HepG2 (cell line): Measurements from ENCODE around the gene TIAM2. TPM values are rescaled to one million over a fixed set of nuclear protein-coding genes. Genes with fewer than 3 reads are reported as not detected.

Experiments used
- ARNTL ChIP-seq: sonication (generic); formaldehyde crosslinking; IDR thresholded peaks from 2 replicates; pipeline ENCODE4 v1.4.0; 2020; ENCODE audit warnings: mild to moderate bottlenecking, missing genetic modification reagents
- BHLHE40 ChIP-seq: IDR thresholded peaks from 2 replicates; pipeline ENCODE4 v1.6.1; 2011; ENCODE audit warnings: low read length, improper control_type of control experiment
- BRD4 ChIP-seq: sonication (generic); formaldehyde crosslinking; IDR thresholded peaks from 2 replicates; pipeline ENCODE4 v1.4.0; 2020; ENCODE audit warnings: missing genetic modification reagents
- ERF ChIP-seq: IDR thresholded peaks from 2 replicates; pipeline ENCODE4 v1.6.1; 2018; ENCODE audit warnings: missing biosample characterization, missing genetic modification reagents
- ESRRA ChIP-seq: sonication (generic); formaldehyde crosslinking; IDR thresholded peaks from 2 replicates; pipeline ENCODE4 v1.5.1; 2020; ENCODE audit warnings: mild to moderate bottlenecking, low read depth, missing genetic modification reagents
- FOSL2 ChIP-seq: sonication (generic); formaldehyde crosslinking; IDR thresholded peaks from 2 replicates; pipeline ENCODE4 v1.4.0; 2020; ENCODE audit warnings: missing genetic modification reagents
- FOXA3 ChIP-seq: IDR thresholded peaks from 2 replicates; pipeline ENCODE4 v1.6.1; 2016; ENCODE audit warnings: missing genetic modification reagents, missing compliant biosample characterization
- HHEX ChIP-seq: IDR thresholded peaks from 2 replicates; pipeline ENCODE4 v1.6.1; 2016; ENCODE audit warnings: control low read depth
- IKZF1 ChIP-seq: fragments of 450-650 bp; IDR thresholded peaks from 2 replicates; pipeline ENCODE4 v1.7.1; 2016
- KAT2B ChIP-seq: fragments of 150-350 bp; IDR thresholded peaks from 2 replicates; pipeline ENCODE4 v1.6.1; 2014; ENCODE audit warnings: low read depth, low read length, borderline replicate concordance
- NR2F1 ChIP-seq, 2 experiments: fragments of 450-650 bp in 1 of 2; formaldehyde crosslinking in 1 of 2; IDR thresholded peaks; 2 replicates each; pipeline versions ENCODE4 v1.5.0 to v1.6.1; 2016 to 2020; ENCODE audit warnings: mild to moderate bottlenecking in 1 of 2, missing compliant biosample characterization in 1 of 2, missing genetic modification reagents in 1 of 2, moderate library complexity in 1 of 2
- PAF1 ChIP-seq: IDR thresholded peaks from 2 replicates; pipeline ENCODE4 v1.6.1; 2016; ENCODE audit warnings: missing genetic modification reagents, missing compliant biosample characterization
- PAWR ChIP-seq: sonication (generic); formaldehyde crosslinking; IDR thresholded peaks from 2 replicates; pipeline ENCODE4 v1.4.0; 2020; ENCODE audit warnings: missing genetic modification reagents, mild to moderate bottlenecking, borderline replicate concordance
- PAXIP1 ChIP-seq: sonication (generic); formaldehyde crosslinking; conservative IDR thresholded peaks from 2 replicates; pipeline ENCODE4 v1.4.0; 2020; ENCODE audit warnings: mild to moderate bottlenecking, missing genetic modification reagents, moderate library complexity
- SIX4 ChIP-seq: sonication (generic); formaldehyde crosslinking; IDR thresholded peaks from 2 replicates; pipeline ENCODE4 v1.4.0; 2020; ENCODE audit warnings: missing genetic modification reagents
- SMAD9 ChIP-seq: sonication (generic); formaldehyde crosslinking; IDR thresholded peaks from 2 replicates; pipeline ENCODE4 v1.5.1; 2020; ENCODE audit warnings: mild to moderate bottlenecking, missing genetic modification reagents
- SMARCC2 ChIP-seq: fragments of 450-650 bp; IDR thresholded peaks from 2 replicates; pipeline ENCODE4 v1.6.1; 2017; ENCODE audit warnings: antibody characterized with exemption, mild to moderate bottlenecking
- SMYD3 ChIP-seq: sonication (generic); formaldehyde crosslinking; IDR thresholded peaks from 2 replicates; pipeline ENCODE4 v1.8.1; 2023; ENCODE audit warnings: mild to moderate bottlenecking, missing genetic modification reagents
- TBX2 ChIP-seq: sonication (generic); formaldehyde crosslinking; IDR thresholded peaks from 2 replicates; pipeline ENCODE4 v1.5.0; 2020; ENCODE audit warnings: missing genetic modification reagents, mild to moderate bottlenecking, borderline replicate concordance
- ZBTB42 ChIP-seq: sonication (generic); formaldehyde crosslinking; IDR thresholded peaks from 2 replicates; pipeline ENCODE4 v1.5.0; 2020; ENCODE audit warnings: mild to moderate bottlenecking, missing genetic modification reagents
- ZMYM2 ChIP-seq: sonication (generic); formaldehyde crosslinking; IDR thresholded peaks from 2 replicates; pipeline ENCODE4 v1.8.0; 2022; ENCODE audit warnings: mild to moderate bottlenecking, missing genetic modification reagents
- ZMYM3 ChIP-seq: sonication (generic); formaldehyde crosslinking; IDR thresholded peaks from 2 replicates; pipeline ENCODE4 v1.5.1; 2020; ENCODE audit warnings: mild to moderate bottlenecking, missing genetic modification reagents
- ZNF124 ChIP-seq: sonication (generic); formaldehyde crosslinking; IDR thresholded peaks from 2 replicates; pipeline ENCODE4 v1.4.0; 2020; ENCODE audit warnings: missing genetic modification reagents
- ZNF251 ChIP-seq: sonication (generic); formaldehyde crosslinking; IDR thresholded peaks from 2 replicates; pipeline ENCODE4 v1.9.0; 2021; ENCODE audit warnings: mild to moderate bottlenecking, missing genetic modification reagents
- ZNF274 ChIP-seq: sonication (generic); formaldehyde crosslinking; IDR thresholded peaks from 2 replicates; pipeline ENCODE4 v1.5.1; 2020; ENCODE audit warnings: mild to moderate bottlenecking, missing genetic modification reagents
- ZNF367 ChIP-seq: sonication (generic); formaldehyde crosslinking; IDR thresholded peaks from 2 replicates; pipeline ENCODE4 v1.4.0; 2020; ENCODE audit warnings: missing genetic modification reagents, borderline replicate concordance
- ZNF550 ChIP-seq: sonication (generic); formaldehyde crosslinking; IDR thresholded peaks from 2 replicates; pipeline ENCODE4 v1.4.0; 2020; ENCODE audit warnings: mild to moderate bottlenecking, missing genetic modification reagents, borderline replicate concordance
- ZNF576 ChIP-seq: sonication (generic); formaldehyde crosslinking; IDR thresholded peaks from 2 replicates; pipeline ENCODE4 v1.4.0; 2020; ENCODE audit warnings: mild to moderate bottlenecking, missing genetic modification reagents
- ZNF777 ChIP-seq: sonication (generic); formaldehyde crosslinking; IDR thresholded peaks from 2 replicates; pipeline ENCODE4 v1.4.0; 2020; ENCODE audit warnings: missing genetic modification reagents
- ZNF782 ChIP-seq: sonication (generic); formaldehyde crosslinking; IDR thresholded peaks from 2 replicates; pipeline ENCODE4 v1.4.0; 2020; ENCODE audit warnings: missing genetic modification reagents, mild to moderate bottlenecking, borderline replicate concordance
- ZNF816 ChIP-seq: sonication (generic); formaldehyde crosslinking; IDR thresholded peaks from 2 replicates; pipeline ENCODE4 v1.8.0; 2022; ENCODE audit warnings: missing genetic modification reagents, mild to moderate bottlenecking, borderline replicate concordance
- polyA plus RNA-seq, 8 experiments: library from polyadenylated mRNA; depleted of rRNA in 3 of 8; stranded (reverse) in 7 of 8; unstranded in 1 of 8; fragments of >200 nt; fragmentation: Illumina TruSeq in 4 of 8; extraction: Trizol in 4 of 8; gene quantifications; 2 replicates each; pipeline versions ENCODE4 v1.2.1 to v1.2.3, GENCODE V29; 2011 to 2016; ENCODE audit warnings: low read depth in 4 of 8, missing spikeins in 1 of 8, mixed read lengths in 1 of 8; ENCODE audit not compliant: insufficient read depth in 1 of 8
- total RNA-seq, 5 experiments: library from RNA; depleted of rRNA; stranded (reverse); fragments of >200 nt; fragmentation: Illumina TruSeq; extraction: Trizol; gene quantifications; 2 replicates each; pipeline ENCODE4 v1.2.3, GENCODE V29; 2016; ENCODE audit warnings: low read depth in 1 of 5

Gene TIAM2
- total and polyA plus RNA-seq, 2 of the 13 experiments (the other 11 are each of a cell fraction or from before 2014, with no cell fraction given): 4.1 to 4.5 TPM

- TF ChIP-seq PAXIP1 (peak; percentile 89), KAT2B (no peak), ARNTL (CRISPR knock-in tag) (peak; percentile 68), ZMYM3 (peak; percentile 81), SIX4 (peak; percentile 98), ZNF251 (CRISPR knock-in tag) (no peak), SMYD3 (no peak; the same call in 1 of the 2 replicates), ZNF782 (no peak), ZNF367 (CRISPR knock-in tag) (no peak), TBX2 (CRISPR knock-in tag) (peak; percentile 98), SMAD9 (CRISPR knock-in tag) (no peak), ZNF576 (CRISPR knock-in tag) (no peak), ZBTB42 (CRISPR knock-in tag) (no peak), HHEX (CRISPR knock-in tag) (peak; percentile 37; the same call in 1 of the 2 replicates), NR2F1 (CRISPR knock-in tag; IDR thresholded peaks at IDR 0.05) (peak; percentile 69 to 72), PAF1 (CRISPR knock-in tag) (no peak), ZNF777 (CRISPR knock-in tag) (no peak), ESRRA (peak; percentile 90), IKZF1 (no peak), ZMYM2 (CRISPR knock-in tag) (peak; percentile 97), ZNF274 (peak; percentile 81), FOSL2 (CRISPR knock-in tag) (peak; percentile 69), ZNF550 (0 out of 2 replicates have a peak, but pooled peaks have one; percentile 17), BRD4 (peak; percentile 62; the same call in 1 of the 2 replicates), FOXA3 (CRISPR knock-in tag) (peak; percentile 74), ZNF816 (CRISPR knock-in tag) (no peak), ZNF124 (0 out of 2 replicates have a peak, but pooled peaks have one; percentile 35), BHLHE40 (peak; percentile 47; the same call in 1 of the 2 replicates), PAWR (CRISPR knock-in tag) (no peak), SMARCC2 (no peak), ERF (CRISPR knock-in tag) (peak; percentile 22; the same call in 1 of the 2 replicates)
These were observed 34.7 kb upstream of the TIAM2 start (continued) for GRCh38 chr6:154960299-154960843.
